ENCODE results near the gene MAGEA9B.

- TF ChIP-seq CTCF (IDR thresholded peaks at IDR 0.05; ENCODE audit: low read depth, low read length) (no peak), POLR2A (IDR thresholded peaks at IDR 0.05; ENCODE audit: extremely low read depth, insufficient read length) (no peak), MYC (IDR thresholded peaks at IDR 0.05; ENCODE audit: low read depth, low read length) (no peak), MAX (IDR thresholded peaks at IDR 0.05; ENCODE audit: low read depth, low read length) (no peak)
These were observed 17.5 kb downstream of the MAGEA9B start for GRCh38 chrX:149569770-149570169.
